BLaER1 (cell line): Measurements from ENCODE around the gene GAA.
A peak's percentile ranks its signal among the peaks of the same experiment; 100 is the strongest.

Experiments used
- H3K27ac ChIP-seq: shearing (Covaris generic); formaldehyde crosslinking; 2 replicates; pipeline ENCODE4 v1.8.1; 2022
- H3K27me3 ChIP-seq: shearing (Covaris generic); formaldehyde crosslinking; 2 replicates; pipeline ENCODE4 v1.8.1; 2022
- H3K36me3 ChIP-seq: shearing (Covaris generic); formaldehyde crosslinking; 2 replicates; pipeline ENCODE4 v1.8.1; 2022
- H3K4me1 ChIP-seq: shearing (Covaris generic); formaldehyde crosslinking; 2 replicates; pipeline ENCODE4 v1.8.1; 2022
- H3K4me2 ChIP-seq: shearing (Covaris generic); formaldehyde crosslinking; 2 replicates; pipeline ENCODE4 v1.8.1; 2022
- H3K4me3 ChIP-seq: shearing (Covaris generic); formaldehyde crosslinking; 2 replicates; pipeline ENCODE4 v1.8.1; 2022
- H3K9ac ChIP-seq: shearing (Covaris generic); formaldehyde crosslinking; 2 replicates; pipeline ENCODE4 v1.8.1; 2022
- H3K9me3 ChIP-seq: shearing (Covaris generic); formaldehyde crosslinking; 2 replicates; pipeline ENCODE4 v1.8.1; 2022
- H4K20me1 ChIP-seq: shearing (Covaris generic); formaldehyde crosslinking; 2 replicates; pipeline ENCODE4 v1.8.1; 2022
- Cebpa-rat ChIP-seq: shearing (Covaris generic); IDR thresholded peaks from 2 replicates; pipeline ENCODE4 v1.8.1; 2022

Gene GAA

GRCh38 chr17:80101011-80101945 is at the start of gene GAA:
GAA (plus strand) TSS chr17:80101581; CDS start chr17:80104587, 3,006 bp downstream.
- H3K9me3 ChIP-seq = no peaks in the 10 kb centered on the region
- no peak for TF ChIP-seq Cebpa-rat
- no peaks in the 10 kb centered on the region for H3K36me3 ChIP-seq
- H3K4me3 ChIP-seq = peak within 1 kb of the TSS; percentile 82
- no peaks in the 10 kb centered on the region for H3K27me3 ChIP-seq
- peak within 1 kb of the TSS; percentile 84 for H3K27ac ChIP-seq
- no peaks in the 10 kb centered on the region for H4K20me1 ChIP-seq
- peaks cover 43% of the 10 kb centered on the region for H3K4me1 ChIP-seq
- peak within 1 kb of the TSS; percentile 96 for H3K4me2 ChIP-seq
- peak within 1 kb of the TSS; percentile 86 for H3K9ac ChIP-seq

GRCh38 chr17:80051681-80052080 is 49.7 kb upstream of the GAA start:
- peak overlapping the region; percentile 46 for H3K4me2 ChIP-seq
- no peak for TF ChIP-seq Cebpa-rat
- peaks cover 17% of the 10 kb centered on the region for H3K4me1 ChIP-seq
- no peak overlapping the region for H3K9ac ChIP-seq
- no peaks in the 10 kb centered on the region for H3K9me3 ChIP-seq
- no peak overlapping the region for H3K4me3 ChIP-seq
- no peaks in the 10 kb centered on the region for H4K20me1 ChIP-seq
- H3K27ac ChIP-seq = no peak overlapping the region
- H3K36me3 ChIP-seq = no peaks in the 10 kb centered on the region
- H3K27me3 ChIP-seq = no peaks in the 10 kb centered on the region

GRCh38 chr17:80053102-80053501 is 48.3 kb upstream of the GAA start:
- Histone ChIP-seq H3K36me3 (no peaks in the 10 kb centered on the region), H3K4me2 (peak overlapping the region; percentile 46), H3K27me3 (no peaks in the 10 kb centered on the region), H3K9me3 (no peaks in the 10 kb centered on the region), H4K20me1 (no peaks in the 10 kb centered on the region), H3K4me1 (peaks cover 24% of the 10 kb centered on the region), H3K9ac (no peak overlapping the region), H3K27ac (no peak overlapping the region), H3K4me3 (no peak overlapping the region)
- no peak for TF ChIP-seq Cebpa-rat

- Histone ChIP-seq H3K27ac (no peak overlapping the region), H3K27me3 (no peaks in the 10 kb centered on the region), H3K4me3 (no peak overlapping the region), H3K9ac (no peak overlapping the region), H3K9me3 (no peaks in the 10 kb centered on the region), H3K4me1 (peaks cover 24% of the 10 kb centered on the region), H3K4me2 (no peak overlapping the region), H4K20me1 (no peaks in the 10 kb centered on the region), H3K36me3 (no peaks in the 10 kb centered on the region)
- TF ChIP-seq Cebpa-rat = no peak
Measured at GRCh38 chr17:80055597-80055996, 45.8 kb upstream of the GAA start.

GRCh38 chr17:80058311-80058955 is 42.9 kb upstream of the GAA start:
- no peak overlapping the region for H3K27ac ChIP-seq
- H3K27me3 ChIP-seq = no peaks in the 10 kb centered on the region
- no peaks in the 10 kb centered on the region for H4K20me1 ChIP-seq
- H3K4me3 ChIP-seq = no peak overlapping the region
- no peak for TF ChIP-seq Cebpa-rat
- no peak overlapping the region for H3K9ac ChIP-seq
- no peaks in the 10 kb centered on the region for H3K9me3 ChIP-seq
- H3K36me3 ChIP-seq = no peaks in the 10 kb centered on the region
- H3K4me1 ChIP-seq = peaks cover 7% of the 10 kb centered on the region; the same call in 1 of the 2 replicates
- no peak overlapping the region for H3K4me2 ChIP-seq

GRCh38 chr17:80060644-80061043 is 40.7 kb upstream of the GAA start:
- Histone ChIP-seq H3K4me1 (peaks cover 7% of the 10 kb centered on the region; the same call in 1 of the 2 replicates), H3K4me2 (no peak overlapping the region), H3K9me3 (no peaks in the 10 kb centered on the region), H3K4me3 (no peak overlapping the region), H3K27ac (no peak overlapping the region), H3K9ac (no peak overlapping the region), H3K36me3 (no peaks in the 10 kb centered on the region), H3K27me3 (no peaks in the 10 kb centered on the region), H4K20me1 (no peaks in the 10 kb centered on the region)
- no peak for TF ChIP-seq Cebpa-rat

- H3K9ac ChIP-seq = no peak overlapping the region
- H3K9me3 ChIP-seq = no peaks in the 10 kb centered on the region
- H3K4me3 ChIP-seq = no peak overlapping the region
- peaks cover 7% of the 10 kb centered on the region; the same call in 1 of the 2 replicates for H3K4me1 ChIP-seq
- H4K20me1 ChIP-seq = no peaks in the 10 kb centered on the region
- H3K36me3 ChIP-seq = no peaks in the 10 kb centered on the region
- H3K27ac ChIP-seq = no peak overlapping the region
- no peak for TF ChIP-seq Cebpa-rat
- no peak overlapping the region for H3K4me2 ChIP-seq
- no peaks in the 10 kb centered on the region for H3K27me3 ChIP-seq
Measured at GRCh38 chr17:80061421-80061820, 40.0 kb upstream of the GAA start.

GRCh38 chr17:80063830-80064585 is 37.4 kb upstream of the GAA start:
- TF ChIP-seq Cebpa-rat = no peak
- no peak overlapping the region for H3K4me2 ChIP-seq
- H3K36me3 ChIP-seq = no peaks in the 10 kb centered on the region
- no peaks in the 10 kb centered on the region for H3K27me3 ChIP-seq
- no peak overlapping the region for H3K4me3 ChIP-seq
- no peaks in the 10 kb centered on the region for H4K20me1 ChIP-seq
- no peak overlapping the region for H3K27ac ChIP-seq
- H3K9ac ChIP-seq = no peak overlapping the region
- no peaks in the 10 kb centered on the region for H3K9me3 ChIP-seq
- no peaks in the 10 kb centered on the region for H3K4me1 ChIP-seq

GRCh38 chr17:80064696-80065095 is 36.7 kb upstream of the GAA start:
- no peak for TF ChIP-seq Cebpa-rat
- no peak overlapping the region for H3K4me2 ChIP-seq
- no peak overlapping the region for H3K27ac ChIP-seq
- no peaks in the 10 kb centered on the region for H3K36me3 ChIP-seq
- no peaks in the 10 kb centered on the region for H3K9me3 ChIP-seq
- H3K4me1 ChIP-seq = no peaks in the 10 kb centered on the region
- no peak overlapping the region for H3K9ac ChIP-seq
- no peaks in the 10 kb centered on the region for H3K27me3 ChIP-seq
- H3K4me3 ChIP-seq = no peak overlapping the region
- H4K20me1 ChIP-seq = no peaks in the 10 kb centered on the region
